Stimulated activated CD4-positive, alpha-beta T cell treated with anti-CD3 and anti-CD28 coated beads, Interleukin-15, amount 100 ng/mL, for 24 hours (primary cell): ENCODE data around the gene PREX1.
A peak's percentile ranks its signal among the peaks of the same experiment; 100 is the strongest.

Experiments
- DNase-seq: peaks from one replicate; pipeline ENCODE4 v3.0.0-alpha.2; 2020

The PREX1 gene

GRCh38 chr20:48694381-48694865 lies 133.4 kb downstream of the PREX1 start:
- no peak for DNase-seq

GRCh38 chr20:48691523-48691922 lies 136.3 kb downstream of the PREX1 start:
- DNase-seq, result no peak

GRCh38 chr20:48690888-48691287 lies 136.9 kb downstream of the PREX1 start:
- no peak for DNase-seq

- DNase-seq, result no peak
Observed at GRCh38 chr20:48689874-48690571, 137.8 kb downstream of the PREX1 start.

GRCh38 chr20:48689388-48689787 lies 138.4 kb downstream of the PREX1 start:
- no peak for DNase-seq

- DNase-seq, result no peak
Observed at GRCh38 chr20:48688579-48688978, 139.2 kb downstream of the PREX1 start.

GRCh38 chr20:48687117-48687800 lies 140.5 kb downstream of the PREX1 start:
- DNase-seq, result no peak

GRCh38 chr20:48686238-48687116 lies 141.3 kb downstream of the PREX1 start:
- no peak for DNase-seq

- no peak for DNase-seq
Observed at GRCh38 chr20:48685300-48685699, 142.5 kb downstream of the PREX1 start.

GRCh38 chr20:48684501-48685041 lies 143.2 kb downstream of the PREX1 start:
- no peak for DNase-seq

- DNase-seq, result no peak
Observed at GRCh38 chr20:48683467-48684175, 144.2 kb downstream of the PREX1 start.

GRCh38 chr20:48682529-48683363 lies 145.1 kb downstream of the PREX1 start:
- no peak for DNase-seq

- DNase-seq, result no peak
Observed at GRCh38 chr20:48681873-48682426, 145.8 kb downstream of the PREX1 start.

- no peak for DNase-seq
Observed at GRCh38 chr20:48681201-48681872, 146.5 kb downstream of the PREX1 start.

- no peak for DNase-seq
Observed at GRCh38 chr20:48680650-48681049, 147.1 kb downstream of the PREX1 start.

- DNase-seq, result peak; percentile 28
Observed at GRCh38 chr20:48679599-48679998, 148.2 kb downstream of the PREX1 start.

- no peak for DNase-seq
Observed at GRCh38 chr20:48679011-48679410, 148.8 kb downstream of the PREX1 start.

- DNase-seq, result no peak
Observed at GRCh38 chr20:48678421-48678820, 149.4 kb downstream of the PREX1 start.

GRCh38 chr20:48676795-48677460 lies 150.9 kb downstream of the PREX1 start:
- DNase-seq, result no peak

GRCh38 chr20:48676125-48676524 lies 151.7 kb downstream of the PREX1 start:
- DNase-seq, result no peak
